Cerebellar cortex (tissue), 1 donor: Measurements from ENCODE around the gene HS2ST1.
"Not testable (repeated sequence)": the region's sequence is repeated elsewhere in the genome, so short reads cannot be mapped to it uniquely, and the experiment has no call there.

Experiments
- DNase-seq: peaks from one replicate; pipeline ENCODE4 v3.0.0-alpha.2; 2015; ENCODE audit warnings: low spot score

HS2ST1 gene

GRCh38 chr1:87023326-87023725 lies 108.9 kb downstream of the HS2ST1 start:
- no peak for DNase-seq

GRCh38 chr1:87024936-87025540 lies 110.6 kb downstream of the HS2ST1 start:
- peak; percentile 76 for DNase-seq

- DNase-seq = not testable (repeated sequence)
Measured at GRCh38 chr1:87027561-87027960, 113.1 kb downstream of the HS2ST1 start.

- no peak for DNase-seq
Measured at GRCh38 chr1:87028576-87028975, 114.1 kb downstream of the HS2ST1 start.

- peak; percentile 9 for DNase-seq
Measured at GRCh38 chr1:87030740-87031690, 116.6 kb downstream of the HS2ST1 start.

- DNase-seq = no peak
Measured at GRCh38 chr1:87034351-87034750, 119.9 kb downstream of the HS2ST1 start.

GRCh38 chr1:87039096-87039495 lies 124.7 kb downstream of the HS2ST1 start:
- DNase-seq = no peak

- DNase-seq = no peak
Measured at GRCh38 chr1:87042111-87042811, 127.8 kb downstream of the HS2ST1 start.

GRCh38 chr1:87044424-87044823 lies 130.0 kb downstream of the HS2ST1 start:
- no peak for DNase-seq

- DNase-seq = no peak
Measured at GRCh38 chr1:87044840-87045239, 130.4 kb downstream of the HS2ST1 start.

GRCh38 chr1:87045761-87046304 lies 131.4 kb downstream of the HS2ST1 start:
- DNase-seq = no peak

GRCh38 chr1:87046951-87047350 lies 132.5 kb downstream of the HS2ST1 start:
- DNase-seq = no peak

- DNase-seq = no peak
Measured at GRCh38 chr1:87048237-87048636, 133.8 kb downstream of the HS2ST1 start.

GRCh38 chr1:87051965-87052364 lies 137.5 kb downstream of the HS2ST1 start:
- DNase-seq = no peak

- DNase-seq = no peak
Measured at GRCh38 chr1:87052400-87052799, 138.0 kb downstream of the HS2ST1 start.

- no peak for DNase-seq
Measured at GRCh38 chr1:87052961-87053360, 138.5 kb downstream of the HS2ST1 start.

GRCh38 chr1:87053446-87053845 lies 139.0 kb downstream of the HS2ST1 start:
- no peak for DNase-seq

GRCh38 chr1:87056974-87057373 lies 142.5 kb downstream of the HS2ST1 start:
- DNase-seq = no peak

- DNase-seq = no peak
Measured at GRCh38 chr1:87058343-87058649, 143.9 kb downstream of the HS2ST1 start.

- no peak for DNase-seq
Measured at GRCh38 chr1:87061742-87062156, 147.3 kb downstream of the HS2ST1 start.

- DNase-seq = no peak
Measured at GRCh38 chr1:87062687-87063086, 148.3 kb downstream of the HS2ST1 start.

GRCh38 chr1:87064309-87064708 lies 149.9 kb downstream of the HS2ST1 start:
- DNase-seq = no peak

GRCh38 chr1:87064986-87065385 lies 150.6 kb downstream of the HS2ST1 start:
- DNase-seq = no peak
